Endothelial cell of umbilical vein (primary cell): ENCODE data around the gene MARCHF11. TPM values are rescaled to one million over a fixed set of nuclear protein-coding genes. Genes with fewer than 3 reads are reported as not detected.

Experiments used
- BruUV-seq: library from RNA; stranded (reverse); fragments of 400-500 nt; replicated peaks from 2 replicates; lab custom pipeline; 2021; lab: Mats Ljungman, UMichigan
- CTCF ChIA-PET: fragments of 300-600, 350-600 bp; sonication (Branson Sonifier 250); formaldehyde crosslinking; loops from one replicate; lab custom pipeline; 2021; ENCODE audit warnings: antibody characterized with exemption, inconsistent platforms; lab: Charles Lee
- POLR2A ChIA-PET: fragments of 300-600, 350-600 bp; sonication (Branson Sonifier 250); formaldehyde crosslinking; loops from one replicate; lab custom pipeline; 2021; ENCODE audit warnings: antibody characterized with exemption, inconsistent platforms; lab: Charles Lee
- DNase-seq: peaks from one replicate; pipeline ENCODE4 v3.0.0-alpha.2; 2011; ENCODE audit warnings: low read depth, low spot score
- FAIRE-seq: peaks from 2 replicates; lab custom pipeline; 2011; peaks lifted over from hg19 to GRCh38; lab: Jason Lieb, UNC
- H2AFZ ChIP-seq: 2 replicates; pipeline ENCODE4 v1.6.0; 2012; ENCODE audit warnings: low read depth, low read length, control low read depth, inconsistent platforms
- H3K27ac ChIP-seq: 2 replicates; pipeline ENCODE4 v1.5.1; 2011; ENCODE audit warnings: low read depth, mild to moderate bottlenecking, control low read depth, low read length, moderate library complexity; ENCODE audit not compliant: insufficient read depth
- H3K27me3 ChIP-seq, 2 experiments: 2 replicates each; pipeline versions ENCODE4 v1.6.0 to v1.6.1; 2011; ENCODE audit warnings: low read length in 2 of 2, mixed read lengths in 1 of 2; ENCODE audit not compliant: control insufficient read depth in 2 of 2, insufficient read depth in 2 of 2
- H3K36me3 ChIP-seq, 2 experiments: 2 replicates in 1 of 2; 3 replicates in 1 of 2; pipeline ENCODE4 v1.5.1; 2011; ENCODE audit warnings: low read length in 2 of 2, mild to moderate bottlenecking in 1 of 2, moderate library complexity in 1 of 2; ENCODE audit not compliant: control insufficient read depth in 2 of 2, insufficient read depth in 2 of 2; ENCODE audit errors: extremely low read depth in 1 of 2
- H3K4me1 ChIP-seq: 3 replicates; pipeline ENCODE4 v1.5.1; 2011; ENCODE audit warnings: mild to moderate bottlenecking, low read length; ENCODE audit not compliant: control insufficient read depth, insufficient read depth; ENCODE audit errors: extremely low read depth
- H3K4me2 ChIP-seq: 2 replicates; pipeline ENCODE4 v1.6.1; 2011; ENCODE audit warnings: low read length, control low read depth, mixed read lengths; ENCODE audit not compliant: insufficient read depth
- H3K4me3 ChIP-seq, 3 experiments: fragments of 200-600 bp in 1 of 3; sonication (generic), shearing (Covaris generic) in 1 of 3; replicated peaks in 1 of 3; 2 replicates each; pipeline ENCODE4 v1.5.1; 2011 to 2016; ENCODE audit warnings: control low read depth in 3 of 3, low read length in 3 of 3, mild to moderate bottlenecking in 2 of 3, inconsistent platforms in 1 of 3, low read depth in 1 of 3, moderate library complexity in 1 of 3; ENCODE audit not compliant: insufficient read depth in 1 of 3
- H3K79me2 ChIP-seq: 2 replicates; pipeline ENCODE4 v1.6.0; 2012; ENCODE audit warnings: low read length, inconsistent platforms; ENCODE audit not compliant: control insufficient read depth, insufficient read depth
- H3K9ac ChIP-seq: replicated peaks from 2 replicates; pipeline ENCODE3; 2011; ENCODE audit warnings: low read length, control low read depth; ENCODE audit not compliant: insufficient read depth; ENCODE audit errors: extremely low read depth
- H3K9me1 ChIP-seq: replicated peaks from 3 replicates; pipeline ENCODE4 v1.6.0; 2011; ENCODE audit warnings: mild to moderate bottlenecking, low read length; ENCODE audit not compliant: control insufficient read depth, insufficient read depth; ENCODE audit errors: extremely low read depth
- H3K9me3 ChIP-seq: replicated peaks from 2 replicates; pipeline ENCODE4 v1.5.1; 2012; ENCODE audit warnings: low read length, inconsistent platforms; ENCODE audit not compliant: control insufficient read depth, insufficient read depth
- H4K20me1 ChIP-seq: replicated peaks from 2 replicates; pipeline ENCODE3; 2011; ENCODE audit warnings: mild to moderate bottlenecking, low read length; ENCODE audit not compliant: control insufficient read depth, insufficient read depth; ENCODE audit errors: extremely low read depth
- EZH2 ChIP-seq: IDR thresholded peaks from 2 replicates; pipeline ENCODE4 v1.6.1; 2012; ENCODE audit warnings: borderline replicate concordance, low read depth, mild to moderate bottlenecking, moderate library complexity, low read length, inconsistent platforms; ENCODE audit not compliant: severe bottlenecking
- FOS ChIP-seq: IDR thresholded peaks from 2 replicates; pipeline ENCODE4 v1.6.1; 2011; ENCODE audit warnings: mild to moderate bottlenecking, low read length, moderate library complexity, borderline replicate concordance; ENCODE audit not compliant: insufficient read depth
- GATA2 ChIP-seq: IDR thresholded peaks from 2 replicates; pipeline ENCODE4 v1.7.0; 2011; ENCODE audit warnings: low read depth, mild to moderate bottlenecking, moderate library complexity, mixed read lengths, low read length; ENCODE audit not compliant: insufficient read length, insufficient read depth
- POLR2A ChIP-seq: IDR thresholded peaks from 2 replicates; pipeline ENCODE4 v1.6.1; 2012; ENCODE audit warnings: low read depth, mild to moderate bottlenecking, control low read depth, low read length
- dilution Hi-C: fragments of 300-500 bp; cut with MboI; formaldehyde crosslinking; loops from one replicate; pipeline ENCODE4 v1.15.0; 2019; ENCODE audit warnings: low sequenced_read_pairs; ENCODE audit not compliant: extremely low pct_ligation_motif_present
- intact Hi-C: fragments of 100-400 bp; cut with micrococcal nuclease; formaldehyde crosslinking; loops from one replicate; pipeline ENCODE4 v1.10.0; 2022
- polyA plus RNA-seq, 4 experiments: library from polyadenylated mRNA; depleted of rRNA in 3 of 4; stranded (reverse) in 3 of 4; unstranded in 1 of 4; fragments of >200 nt; gene quantifications; 2 replicates each; pipeline versions ENCODE4 v1.2.1 to v1.2.3, GENCODE V29; 2011 to 2012; ENCODE audit warnings: missing spikeins in 1 of 4
- total RNA-seq: library from RNA; stranded (reverse); gene quantifications from 2 replicates; pipeline ENCODE4 v1.2.3, GENCODE V29; 2021
- TF ChIP-seq, protein P1 (sequence below): IDR thresholded peaks from 2 replicates; pipeline ENCODE4 v1.6.1; 2011; ENCODE audit not compliant: insufficient read depth, insufficient read length
- TF ChIP-seq, protein P2 (sequence below), 2 donors: IDR thresholded peaks; 1 replicate in 1 of 2; 2 replicates in 1 of 2; pipeline ENCODE4 v1.5.1; 2011; ENCODE audit warnings: low read length in 2 of 2, mild to moderate bottlenecking in 2 of 2, moderate library complexity in 2 of 2, control low read depth in 1 of 2, inconsistent platforms in 1 of 2, low read depth in 1 of 2; ENCODE audit not compliant: insufficient read depth in 1 of 2; ENCODE audit errors: extremely low read depth in 1 of 2

The MARCHF11 gene
- total and polyA plus RNA-seq, 2 donors (not counting 3 experiments of a cell fraction or from before 2014, with no cell fraction given): not detected

DNA sequence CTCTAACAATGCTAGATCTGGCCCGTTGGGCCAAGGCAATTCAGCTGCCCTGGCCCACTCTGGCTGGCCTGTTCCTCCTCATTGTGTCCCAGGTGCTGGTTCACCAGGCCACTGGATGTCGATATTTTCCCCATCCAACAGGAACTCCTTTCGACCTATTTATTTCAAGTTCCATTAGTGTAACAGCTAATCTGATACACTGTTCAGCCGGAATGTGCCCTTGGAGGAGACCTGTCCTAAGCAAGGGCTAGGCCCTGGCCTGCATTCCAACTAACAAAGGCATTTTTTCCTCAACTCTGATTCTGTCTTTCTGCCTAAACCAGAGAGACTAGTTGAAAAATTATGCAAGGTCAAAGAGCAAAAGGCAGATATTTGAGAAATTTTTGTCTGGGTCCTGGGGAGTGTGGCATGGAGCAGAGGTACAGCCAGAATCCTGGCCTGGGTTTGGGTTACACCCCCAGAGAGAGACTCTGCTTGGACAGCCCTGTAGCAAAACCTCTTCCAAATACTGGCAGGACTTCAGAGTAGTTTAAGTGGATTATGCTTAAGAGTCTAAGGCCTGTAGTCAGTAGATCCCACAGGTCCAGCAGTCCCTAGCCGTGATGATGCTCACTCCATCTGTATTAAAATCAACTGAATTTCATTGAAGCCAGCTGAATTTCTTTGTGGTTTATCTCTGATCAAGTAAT is 36.1 kb downstream of the MARCHF11 start:
- no peak overlapping the region for H3K4me2 ChIP-seq
- H3K4me1 ChIP-seq: no peaks in the 10 kb centered on the region
- intact Hi-C loops (no loop called here), dilution Hi-C loops (no loop called here)
- H2AFZ ChIP-seq: no peak overlapping the region
- CTCF ChIA-PET: interaction anchor here (3.1 kb wide), 1 partner anchor 17 kb away, joined by 6 read pairs; no protein-coding TSS in a partner anchor
- no peaks in the 10 kb centered on the region for H3K79me2 ChIP-seq
- no peaks in the 10 kb centered on the region for H3K27me3 ChIP-seq
- H3K4me3 ChIP-seq: no peak overlapping the region
- DNase-seq: no peak
- no peak for FAIRE-seq
- no peaks in the 10 kb centered on the region for H3K9me1 ChIP-seq
- H3K9ac ChIP-seq: no peak overlapping the region
- H3K27ac ChIP-seq: no peak overlapping the region
- no TSS peak for BruUV-seq
- H3K9me3 ChIP-seq: no peaks in the 10 kb centered on the region
- H3K36me3 ChIP-seq: no peaks in the 10 kb centered on the region
- TF ChIP-seq FOS (no peak), EZH2 (no peak), GATA2 (no peak), POLR2A (no peak)
- TF ChIP-seq, protein P1, sequence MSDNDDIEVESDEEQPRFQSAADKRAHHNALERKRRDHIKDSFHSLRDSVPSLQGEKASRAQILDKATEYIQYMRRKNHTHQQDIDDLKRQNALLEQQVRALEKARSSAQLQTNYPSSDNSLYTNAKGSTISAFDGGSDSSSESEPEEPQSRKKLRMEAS: no peak
- TF ChIP-seq, protein P2, sequence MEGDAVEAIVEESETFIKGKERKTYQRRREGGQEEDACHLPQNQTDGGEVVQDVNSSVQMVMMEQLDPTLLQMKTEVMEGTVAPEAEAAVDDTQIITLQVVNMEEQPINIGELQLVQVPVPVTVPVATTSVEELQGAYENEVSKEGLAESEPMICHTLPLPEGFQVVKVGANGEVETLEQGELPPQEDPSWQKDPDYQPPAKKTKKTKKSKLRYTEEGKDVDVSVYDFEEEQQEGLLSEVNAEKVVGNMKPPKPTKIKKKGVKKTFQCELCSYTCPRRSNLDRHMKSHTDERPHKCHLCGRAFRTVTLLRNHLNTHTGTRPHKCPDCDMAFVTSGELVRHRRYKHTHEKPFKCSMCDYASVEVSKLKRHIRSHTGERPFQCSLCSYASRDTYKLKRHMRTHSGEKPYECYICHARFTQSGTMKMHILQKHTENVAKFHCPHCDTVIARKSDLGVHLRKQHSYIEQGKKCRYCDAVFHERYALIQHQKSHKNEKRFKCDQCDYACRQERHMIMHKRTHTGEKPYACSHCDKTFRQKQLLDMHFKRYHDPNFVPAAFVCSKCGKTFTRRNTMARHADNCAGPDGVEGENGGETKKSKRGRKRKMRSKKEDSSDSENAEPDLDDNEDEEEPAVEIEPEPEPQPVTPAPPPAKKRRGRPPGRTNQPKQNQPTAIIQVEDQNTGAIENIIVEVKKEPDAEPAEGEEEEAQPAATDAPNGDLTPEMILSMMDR (IDR thresholded peaks at IDR 0.05; ENCODE audit: extremely low read depth in 1 of 2, insufficient read depth in 1 of 2, low read depth in 1 of 2, low read length in 2 of 2): no peak
- no peaks in the 10 kb centered on the region for H4K20me1 ChIP-seq
- POLR2A ChIA-PET: no interaction called here
